Measurements from ENCODE around the gene UACA. TPM values are rescaled to one million over a fixed set of nuclear protein-coding genes. Genes with fewer than 3 reads are reported as not detected.

Gene UACA
- total RNA-seq, 1 experiment from 2014 or later = 38.0 TPM

DNA sequence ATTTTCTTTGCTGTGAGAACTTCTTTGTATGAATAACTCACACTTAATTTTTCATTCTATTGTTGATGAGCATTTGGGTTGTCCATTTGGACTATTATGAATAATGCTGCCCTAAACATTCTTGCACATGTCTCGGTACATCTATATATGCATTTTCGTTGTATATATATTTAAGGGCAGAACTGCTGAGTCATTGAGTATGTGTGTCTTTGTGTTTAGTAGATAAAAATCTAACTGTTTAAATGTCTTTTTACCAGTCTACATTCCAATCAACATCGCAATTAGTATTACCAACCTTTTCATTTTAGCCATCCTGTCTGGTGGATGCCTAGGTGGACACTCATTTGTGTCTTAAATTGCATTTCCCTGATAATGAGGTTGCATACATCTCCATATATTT lies 144.4 kb downstream of the UACA start:
- H2BK5ac ChIP-seq (ENCODE audit: insufficient read length, low read length) = no peak overlapping the region
- Mint-ChIP-seq H3K4me1 (peaks cover 20 to 25% of the 10 kb centered on the region in 2 experiments), H3K36me3 (ENCODE audit: insufficient read depth in 1 of 3, low read depth in 3 of 3) (peaks cover 4 to 15% (median 5%) of the 10 kb centered on the region in 3 experiments), H3K27ac (no peak overlapping the region), H3K4me3 (no peak overlapping the region), H3K27me3 (ENCODE audit: low read depth) (peaks cover 2% of the 10 kb centered on the region; the same call in 1 of the 2 replicates), H3K9me3 (peaks cover 24 to 29% of the 10 kb centered on the region in 2 experiments)
- WGBS (ENCODE audit: extremely low coverage, insufficient read length, low lambda C conversion rate) = no CpG with 5 or more reads among the region's 3 CpGs
- no peaks in the 10 kb centered on the region for H3K27me3 ChIP-seq (ENCODE audit: insufficient read depth, low read length)
- no peak overlapping the region for H2BK120ac ChIP-seq (ENCODE audit: low read depth, low read length, poor library complexity, severe bottlenecking)
- H3K23ac ChIP-seq (ENCODE audit: insufficient read length, low read depth, low read length) = no peak overlapping the region
- H3K79me2 ChIP-seq (ENCODE audit: insufficient read depth, low read length) = no peaks in the 10 kb centered on the region
- H2AFZ ChIP-seq (ENCODE audit: low read length) = no peak overlapping the region
- H3K14ac ChIP-seq (ENCODE audit: insufficient read depth, low read length) = no peak overlapping the region
- no peak overlapping the region for H3K27ac ChIP-seq (ENCODE audit: insufficient read length, low read depth, low read length)
- no peaks in the 10 kb centered on the region for H4K20me1 ChIP-seq (ENCODE audit: control insufficient read depth, insufficient read depth, insufficient read length)
- H4K91ac ChIP-seq (ENCODE audit: insufficient read length, low read depth, low read length) = no peak overlapping the region
- TF ChIP-seq, protein P1, sequence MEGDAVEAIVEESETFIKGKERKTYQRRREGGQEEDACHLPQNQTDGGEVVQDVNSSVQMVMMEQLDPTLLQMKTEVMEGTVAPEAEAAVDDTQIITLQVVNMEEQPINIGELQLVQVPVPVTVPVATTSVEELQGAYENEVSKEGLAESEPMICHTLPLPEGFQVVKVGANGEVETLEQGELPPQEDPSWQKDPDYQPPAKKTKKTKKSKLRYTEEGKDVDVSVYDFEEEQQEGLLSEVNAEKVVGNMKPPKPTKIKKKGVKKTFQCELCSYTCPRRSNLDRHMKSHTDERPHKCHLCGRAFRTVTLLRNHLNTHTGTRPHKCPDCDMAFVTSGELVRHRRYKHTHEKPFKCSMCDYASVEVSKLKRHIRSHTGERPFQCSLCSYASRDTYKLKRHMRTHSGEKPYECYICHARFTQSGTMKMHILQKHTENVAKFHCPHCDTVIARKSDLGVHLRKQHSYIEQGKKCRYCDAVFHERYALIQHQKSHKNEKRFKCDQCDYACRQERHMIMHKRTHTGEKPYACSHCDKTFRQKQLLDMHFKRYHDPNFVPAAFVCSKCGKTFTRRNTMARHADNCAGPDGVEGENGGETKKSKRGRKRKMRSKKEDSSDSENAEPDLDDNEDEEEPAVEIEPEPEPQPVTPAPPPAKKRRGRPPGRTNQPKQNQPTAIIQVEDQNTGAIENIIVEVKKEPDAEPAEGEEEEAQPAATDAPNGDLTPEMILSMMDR (conservative IDR thresholded peaks at IDR 0.05) = no peak
- H3K18ac ChIP-seq (ENCODE audit: insufficient read length, low read depth, low read length) = no peak overlapping the region
- DNase-seq = no peak
- no peak overlapping the region for H2BK15ac ChIP-seq (ENCODE audit: low read depth, low read length)
- no peaks in the 10 kb centered on the region for H3K9me3 ChIP-seq (ENCODE audit: control insufficient read depth, low read depth, low read length)
- H2BK20ac ChIP-seq (ENCODE audit: low read depth, low read length, poor library complexity, severe bottlenecking) = no peak overlapping the region
- no peak overlapping the region for H2AK5ac ChIP-seq (ENCODE audit: insufficient read length, low read length)
- H3K4me1 ChIP-seq (ENCODE audit: insufficient read depth, low read length) = peaks cover 7% of the 10 kb centered on the region
- no peak overlapping the region for H4K8ac ChIP-seq (replicated peaks; ENCODE audit: insufficient read length, low read depth, low read length)
- H4K5ac ChIP-seq (ENCODE audit: insufficient read length, low read depth, low read length) = no peak overlapping the region
- no peak overlapping the region for H2BK12ac ChIP-seq (ENCODE audit: insufficient read length, low read depth, low read length)
- H3K79me1 ChIP-seq (ENCODE audit: insufficient read depth, low read depth, low read length, poor library complexity, severe bottlenecking) = no peaks in the 10 kb centered on the region
- H3K4me2 ChIP-seq (ENCODE audit: insufficient read depth, insufficient read length, low read length) = no peak overlapping the region
- H3K9ac ChIP-seq (ENCODE audit: extremely low read depth, insufficient read length, low read length) = no peak overlapping the region
- H3K56ac ChIP-seq (ENCODE audit: insufficient read length, low read depth, low read length) = no peak overlapping the region
- H3K4ac ChIP-seq (ENCODE audit: low read depth, low read length) = no peak overlapping the region
- no peaks in the 10 kb centered on the region for H3K23me2 ChIP-seq (ENCODE audit: insufficient read length, low read depth, low read length, poor library complexity, severe bottlenecking)
- no peak overlapping the region for H3T11ph ChIP-seq (ENCODE audit: low read length)

Data from H9 (cell line).